Endothelial cell of umbilical vein (primary cell): ENCODE measurements around the gene RPL7L1. TPM values are rescaled to one million over a fixed set of nuclear protein-coding genes. Genes with fewer than 3 reads are reported as not detected.

Source experiments
- BruUV-seq: library from RNA; stranded (reverse); fragments of 400-500 nt; replicated peaks from 2 replicates; lab custom pipeline; 2021; lab: Mats Ljungman, UMichigan
- CTCF ChIA-PET: fragments of 300-600, 350-600 bp; sonication (Branson Sonifier 250); formaldehyde crosslinking; loops from one replicate; lab custom pipeline; 2021; ENCODE audit warnings: antibody characterized with exemption, inconsistent platforms; lab: Charles Lee
- POLR2A ChIA-PET: fragments of 300-600, 350-600 bp; sonication (Branson Sonifier 250); formaldehyde crosslinking; loops from one replicate; lab custom pipeline; 2021; ENCODE audit warnings: antibody characterized with exemption, inconsistent platforms; lab: Charles Lee
- DNase-seq: peaks from one replicate; pipeline ENCODE4 v3.0.0-alpha.2; 2011; ENCODE audit warnings: low read depth, low spot score
- FAIRE-seq: peaks from 2 replicates; lab custom pipeline; 2011; peaks lifted over from hg19 to GRCh38; lab: Jason Lieb, UNC
- H2AFZ ChIP-seq: 2 replicates; pipeline ENCODE4 v1.6.0; 2012; ENCODE audit warnings: low read depth, low read length, control low read depth, inconsistent platforms
- H3K27ac ChIP-seq: 2 replicates; pipeline ENCODE4 v1.5.1; 2011; ENCODE audit warnings: low read depth, mild to moderate bottlenecking, control low read depth, low read length, moderate library complexity; ENCODE audit not compliant: insufficient read depth
- H3K27me3 ChIP-seq, 2 experiments: 2 replicates each; pipeline versions ENCODE4 v1.6.0 to v1.6.1; 2011; ENCODE audit warnings: low read length in 2 of 2, mixed read lengths in 1 of 2; ENCODE audit not compliant: control insufficient read depth in 2 of 2, insufficient read depth in 2 of 2
- H3K36me3 ChIP-seq, 2 experiments: 2 replicates in 1 of 2; 3 replicates in 1 of 2; pipeline ENCODE4 v1.5.1; 2011; ENCODE audit warnings: low read length in 2 of 2, mild to moderate bottlenecking in 1 of 2, moderate library complexity in 1 of 2; ENCODE audit not compliant: control insufficient read depth in 2 of 2, insufficient read depth in 2 of 2; ENCODE audit errors: extremely low read depth in 1 of 2
- H3K4me1 ChIP-seq: 3 replicates; pipeline ENCODE4 v1.5.1; 2011; ENCODE audit warnings: mild to moderate bottlenecking, low read length; ENCODE audit not compliant: control insufficient read depth, insufficient read depth; ENCODE audit errors: extremely low read depth
- H3K4me2 ChIP-seq: 2 replicates; pipeline ENCODE4 v1.6.1; 2011; ENCODE audit warnings: low read length, control low read depth, mixed read lengths; ENCODE audit not compliant: insufficient read depth
- H3K4me3 ChIP-seq, 3 experiments: fragments of 200-600 bp in 1 of 3; sonication (generic), shearing (Covaris generic) in 1 of 3; replicated peaks in 1 of 3; 2 replicates each; pipeline ENCODE4 v1.5.1; 2011 to 2016; ENCODE audit warnings: control low read depth in 3 of 3, low read length in 3 of 3, mild to moderate bottlenecking in 2 of 3, inconsistent platforms in 1 of 3, low read depth in 1 of 3, moderate library complexity in 1 of 3; ENCODE audit not compliant: insufficient read depth in 1 of 3
- H3K79me2 ChIP-seq: 2 replicates; pipeline ENCODE4 v1.6.0; 2012; ENCODE audit warnings: low read length, inconsistent platforms; ENCODE audit not compliant: control insufficient read depth, insufficient read depth
- H3K9ac ChIP-seq: replicated peaks from 2 replicates; pipeline ENCODE3; 2011; ENCODE audit warnings: low read length, control low read depth; ENCODE audit not compliant: insufficient read depth; ENCODE audit errors: extremely low read depth
- H3K9me1 ChIP-seq: replicated peaks from 3 replicates; pipeline ENCODE4 v1.6.0; 2011; ENCODE audit warnings: mild to moderate bottlenecking, low read length; ENCODE audit not compliant: control insufficient read depth, insufficient read depth; ENCODE audit errors: extremely low read depth
- H3K9me3 ChIP-seq: replicated peaks from 2 replicates; pipeline ENCODE4 v1.5.1; 2012; ENCODE audit warnings: low read length, inconsistent platforms; ENCODE audit not compliant: control insufficient read depth, insufficient read depth
- H4K20me1 ChIP-seq: replicated peaks from 2 replicates; pipeline ENCODE3; 2011; ENCODE audit warnings: mild to moderate bottlenecking, low read length; ENCODE audit not compliant: control insufficient read depth, insufficient read depth; ENCODE audit errors: extremely low read depth
- EZH2 ChIP-seq: IDR thresholded peaks from 2 replicates; pipeline ENCODE4 v1.6.1; 2012; ENCODE audit warnings: borderline replicate concordance, low read depth, mild to moderate bottlenecking, moderate library complexity, low read length, inconsistent platforms; ENCODE audit not compliant: severe bottlenecking
- FOS ChIP-seq: IDR thresholded peaks from 2 replicates; pipeline ENCODE4 v1.6.1; 2011; ENCODE audit warnings: mild to moderate bottlenecking, low read length, moderate library complexity, borderline replicate concordance; ENCODE audit not compliant: insufficient read depth
- GATA2 ChIP-seq: IDR thresholded peaks from 2 replicates; pipeline ENCODE4 v1.7.0; 2011; ENCODE audit warnings: low read depth, mild to moderate bottlenecking, moderate library complexity, mixed read lengths, low read length; ENCODE audit not compliant: insufficient read length, insufficient read depth
- JUN ChIP-seq: IDR thresholded peaks from 2 replicates; pipeline ENCODE4 v1.6.1; 2011; ENCODE audit warnings: borderline replicate concordance, low read depth; ENCODE audit not compliant: insufficient read length, insufficient read depth
- MYC ChIP-seq: IDR thresholded peaks from one replicate; pipeline ENCODE4 v1.6.1; 2011; ENCODE audit warnings: mild to moderate bottlenecking, low read depth, low read length
- POLR2A ChIP-seq: IDR thresholded peaks from 2 replicates; pipeline ENCODE4 v1.6.1; 2012; ENCODE audit warnings: low read depth, mild to moderate bottlenecking, control low read depth, low read length
- POLR2AphosphoS5 ChIP-seq: IDR thresholded peaks from 2 replicates; pipeline ENCODE4 v1.6.1; 2012; ENCODE audit warnings: low read depth, mild to moderate bottlenecking, control low read depth, low read length, moderate library complexity; ENCODE audit not compliant: insufficient read depth
- dilution Hi-C: fragments of 300-500 bp; cut with MboI; formaldehyde crosslinking; loops from one replicate; pipeline ENCODE4 v1.15.0; 2019; ENCODE audit warnings: low sequenced_read_pairs; ENCODE audit not compliant: extremely low pct_ligation_motif_present
- intact Hi-C: fragments of 100-400 bp; cut with micrococcal nuclease; formaldehyde crosslinking; loops from one replicate; pipeline ENCODE4 v1.10.0; 2022
- polyA plus RNA-seq, 4 experiments: library from polyadenylated mRNA; depleted of rRNA in 3 of 4; stranded (reverse) in 3 of 4; unstranded in 1 of 4; fragments of >200 nt; gene quantifications; 2 replicates each; pipeline versions ENCODE4 v1.2.1 to v1.2.3, GENCODE V29; 2011 to 2012; ENCODE audit warnings: missing spikeins in 1 of 4
- total RNA-seq: library from RNA; stranded (reverse); gene quantifications from 2 replicates; pipeline ENCODE4 v1.2.3, GENCODE V29; 2021
- TF ChIP-seq, protein P1 (sequence below), 2 donors: IDR thresholded peaks; 1 replicate in 1 of 2; 2 replicates in 1 of 2; pipeline ENCODE4 v1.5.1; 2011; ENCODE audit warnings: low read length in 2 of 2, mild to moderate bottlenecking in 2 of 2, moderate library complexity in 2 of 2, control low read depth in 1 of 2, inconsistent platforms in 1 of 2, low read depth in 1 of 2; ENCODE audit not compliant: insufficient read depth in 1 of 2; ENCODE audit errors: extremely low read depth in 1 of 2
- TF ChIP-seq, protein P2 (sequence below): IDR thresholded peaks from 2 replicates; pipeline ENCODE4 v1.6.1; 2011; ENCODE audit not compliant: insufficient read depth, insufficient read length

Gene RPL7L1
- total and polyA plus RNA-seq, 2 donors (not counting 3 experiments of a cell fraction or from before 2014, with no cell fraction given), result 36.9 to 103 TPM

GRCh38 chr6:42923666-42924065 lies 44.2 kb downstream of the RPL7L1 start:
- FAIRE-seq (peak; percentile 59), DNase-seq (no peak)
- intact Hi-C loops, result no loop called here
- Histone ChIP-seq H3K4me3 (no peak overlapping the region), H4K20me1 (no peaks in the 10 kb centered on the region), H3K4me1 (peaks cover 10% of the 10 kb centered on the region), H3K36me3 (no peaks in the 10 kb centered on the region), H3K9ac (no peak overlapping the region), H3K4me2 (no peak overlapping the region), H2AFZ (no peak overlapping the region), H3K79me2 (no peaks in the 10 kb centered on the region), H3K27me3 (peaks cover 0 to 3% of the 10 kb centered on the region in 2 experiments), H3K9me3 (no peaks in the 10 kb centered on the region), H3K27ac (no peak overlapping the region), H3K9me1 (no peaks in the 10 kb centered on the region)
- BruUV-seq, result no TSS peak
- CTCF ChIA-PET, result no interaction called here
- POLR2A ChIA-PET, result no interaction called here
- TF ChIP-seq GATA2, result peak; percentile 13
- TF ChIP-seq POLR2A, result no peak
- dilution Hi-C loops, result no loop called here

DNA sequence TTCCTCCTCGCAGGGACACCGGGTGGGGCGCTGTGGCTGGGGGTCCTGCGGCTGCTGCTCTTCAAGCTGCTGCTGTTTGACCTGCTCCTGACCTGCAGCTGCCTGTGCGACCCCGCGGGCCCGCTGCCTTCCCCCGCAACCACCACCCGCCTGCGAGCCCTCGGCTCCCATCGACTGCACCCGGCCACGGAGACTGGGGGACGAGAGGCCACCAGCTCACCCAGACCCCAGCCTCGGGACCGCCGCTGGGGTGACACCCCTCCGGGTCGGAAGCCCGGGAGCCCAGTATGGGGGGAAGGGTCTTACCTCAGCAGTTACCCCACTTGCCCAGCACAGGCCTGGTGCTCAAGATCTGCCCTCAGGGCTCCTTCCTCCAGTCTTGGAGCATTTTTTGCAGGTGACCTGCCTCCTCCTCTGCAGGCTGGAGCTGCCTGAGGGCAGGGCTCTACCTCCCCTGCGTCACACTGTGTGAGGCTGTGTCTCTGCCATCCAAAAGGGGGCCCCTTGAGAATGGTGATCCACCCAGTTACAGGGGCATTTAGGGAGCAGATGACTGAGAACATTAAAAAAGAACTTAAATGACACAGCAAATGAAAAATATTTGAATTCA lies 45.9 kb downstream of the RPL7L1 start:
- dilution Hi-C loops, result no loop called here
- H3K79me2 ChIP-seq, result peaks cover 3% of the 10 kb centered on the region
- peaks cover 0 to 3% of the 10 kb centered on the region in 2 experiments for H3K27me3 ChIP-seq
- no peaks in the 10 kb centered on the region for H3K36me3 ChIP-seq
- DNase-seq (no peak), FAIRE-seq (no peak)
- POLR2A ChIA-PET, result no interaction called here
- TF ChIP-seq GATA2 (no peak), POLR2A (no peak), MYC (no peak), POLR2AphosphoS5 (no peak), FOS (no peak), EZH2 (no peak), JUN (no peak)
- TF ChIP-seq, protein P1, sequence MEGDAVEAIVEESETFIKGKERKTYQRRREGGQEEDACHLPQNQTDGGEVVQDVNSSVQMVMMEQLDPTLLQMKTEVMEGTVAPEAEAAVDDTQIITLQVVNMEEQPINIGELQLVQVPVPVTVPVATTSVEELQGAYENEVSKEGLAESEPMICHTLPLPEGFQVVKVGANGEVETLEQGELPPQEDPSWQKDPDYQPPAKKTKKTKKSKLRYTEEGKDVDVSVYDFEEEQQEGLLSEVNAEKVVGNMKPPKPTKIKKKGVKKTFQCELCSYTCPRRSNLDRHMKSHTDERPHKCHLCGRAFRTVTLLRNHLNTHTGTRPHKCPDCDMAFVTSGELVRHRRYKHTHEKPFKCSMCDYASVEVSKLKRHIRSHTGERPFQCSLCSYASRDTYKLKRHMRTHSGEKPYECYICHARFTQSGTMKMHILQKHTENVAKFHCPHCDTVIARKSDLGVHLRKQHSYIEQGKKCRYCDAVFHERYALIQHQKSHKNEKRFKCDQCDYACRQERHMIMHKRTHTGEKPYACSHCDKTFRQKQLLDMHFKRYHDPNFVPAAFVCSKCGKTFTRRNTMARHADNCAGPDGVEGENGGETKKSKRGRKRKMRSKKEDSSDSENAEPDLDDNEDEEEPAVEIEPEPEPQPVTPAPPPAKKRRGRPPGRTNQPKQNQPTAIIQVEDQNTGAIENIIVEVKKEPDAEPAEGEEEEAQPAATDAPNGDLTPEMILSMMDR (IDR thresholded peaks at IDR 0.05; ENCODE audit: extremely low read depth in 1 of 2, insufficient read depth in 1 of 2, low read depth in 1 of 2, low read length in 2 of 2), result no peak
- TF ChIP-seq, protein P2, sequence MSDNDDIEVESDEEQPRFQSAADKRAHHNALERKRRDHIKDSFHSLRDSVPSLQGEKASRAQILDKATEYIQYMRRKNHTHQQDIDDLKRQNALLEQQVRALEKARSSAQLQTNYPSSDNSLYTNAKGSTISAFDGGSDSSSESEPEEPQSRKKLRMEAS, result no peak
- no peak overlapping the region for H3K4me2 ChIP-seq
- no peak overlapping the region for H3K4me3 ChIP-seq
- CTCF ChIA-PET, result no interaction called here
- no peaks in the 10 kb centered on the region for H3K9me1 ChIP-seq
- no peak overlapping the region for H3K27ac ChIP-seq
- H3K9ac ChIP-seq, result no peak overlapping the region
- BruUV-seq, result no TSS peak
- H2AFZ ChIP-seq, result no peak overlapping the region
- intact Hi-C loops, result no loop called here
- H3K4me1 ChIP-seq, result peaks cover 13% of the 10 kb centered on the region
- no peaks in the 10 kb centered on the region for H3K9me3 ChIP-seq
- H4K20me1 ChIP-seq, result no peaks in the 10 kb centered on the region
